Right lobe of liver (tissue), 6 donors: ENCODE measurements around the gene ILF2. TPM values are rescaled to one million over a fixed set of nuclear protein-coding genes. Genes with fewer than 3 reads are reported as not detected.
"Not testable (repeated sequence)": the region's sequence is repeated elsewhere in the genome, so short reads cannot be mapped to it uniquely, and the experiment has no call there.

Experiments used
- ATAC-seq, 4 donors: fragments of 200-7000 bp; cut with Tn5 transposase; one replicate each; pipeline ENCODE4 v1.9.1; 2020; ENCODE audit warnings: mild to moderate bottlenecking in 4 of 4, moderate library complexity in 4 of 4
- DNase-seq, 3 donors: peaks; one replicate each; pipeline ENCODE4 v3.0.0-alpha.2; 2020
- H3K27ac ChIP-seq, 3 donors: fragments of 200-600 bp; one replicate each; pipeline ENCODE4 v1.8.0; 2022
- H3K27me3 ChIP-seq, 2 donors: fragments of 200-600 bp; one replicate each; pipeline ENCODE4 v1.8.0; 2022
- H3K36me3 ChIP-seq, 4 donors: fragments of 200-600 bp; sonication (generic) in 1 of 4; one replicate each; pipeline versions ENCODE4 v1.5.1 to v1.8.0; 2017 to 2022; ENCODE audit warnings: control low read depth in 1 of 4
- H3K4me1 ChIP-seq, 4 donors: fragments of 200-600 bp; sonication (generic) in 1 of 4; one replicate each; pipeline versions ENCODE4 v1.5.1 to v1.8.0; 2017 to 2022; ENCODE audit warnings: control low read depth in 1 of 4
- H3K4me3 ChIP-seq, 3 donors: fragments of 200-600 bp; one replicate each; pipeline ENCODE4 v1.8.0; 2022
- H3K9me3 ChIP-seq, 4 donors: fragments of 200-600 bp; sonication (generic) in 1 of 4; one replicate each; pipeline versions ENCODE4 v1.5.1 to v1.8.0; 2017 to 2022; ENCODE audit warnings: control low read depth in 1 of 4
- POLR2A ChIP-seq: fragments of 450-650 bp; IDR thresholded peaks from one replicate; pipeline ENCODE4 v1.6.1; 2017; ENCODE audit warnings: antibody characterized with exemption, mild to moderate bottlenecking
- WGBS: methylation state at CpG from one replicate; pipeline ENCODE4 v1.1.6; 2018; ENCODE audit warnings: low coverage, low lambda C conversion rate; ENCODE audit not compliant: insufficient coverage; ENCODE audit errors: missing lambda C conversion rate; 5-methylcytosine and 5-hydroxymethylcytosine counted together
- intact Hi-C, 2 donors: fragments of 100-400 bp; cut with DNase I; formaldehyde crosslinking; loops; one replicate each; pipeline versions ENCODE4 v1.11.2 to v1.14.1; 2022
- long read RNA-seq: library from polyadenylated mRNA; unstranded; transcript quantifications from one replicate; pipeline ENCODE4 v2.0.0, GENCODE V29; 2019
- total RNA-seq, 6 experiments: library from RNA; depleted of rRNA in 2 of 6; stranded (reverse); fragments of >200 nt in 2 of 6; fragmentation: NEBNext Ultra II Directional in 3 of 6; extraction: Animal tissue kit (Norgen Biotek cat#: 25700) in 3 of 6; gene quantifications; one replicate each; pipeline versions ENCODE4 v1.1.0 to v1.2.4, GENCODE V29; 2016 to 2023
- TF ChIP-seq, protein P1 (sequence below), 4 donors: fragments of 200-600 bp in 3 of 4; fragments of 450-650 bp in 1 of 4; IDR thresholded peaks; one replicate each; pipeline versions ENCODE4 v1.5.1 to v1.8.0; 2016 to 2022; ENCODE audit warnings: antibody characterized with exemption in 4 of 4, mild to moderate bottlenecking in 2 of 4
- donor health status: DM: no; HTN: yes; CAD: no.
- donor health status: DM: no; HTN: no; CAD: no.
- donor health status: DM: no; HTN: no; CAD: no.
- donor health status: DM: no; HTN: yes; CAD: no.
- donor health status: DM: no; HTN: yes; CAD: no.

The ILF2 gene
- total RNA-seq: 10 to 100 TPM; 30.2 to 55.9 (median 38.7) TPM
- long read RNA-seq, transcript ILF2-201 (14 exons, 1,659 nt): major isoform, 12 of 14 reads
- long read RNA-seq, partial matches to known transcripts: 2 of 14 reads
- long read RNA-seq, other reads (novel, unspliced or antisense): 0 of 14 reads

- peak; percentile 89 to 96 (median 95) for ATAC-seq
- intact Hi-C loops: loop anchor here (10.0 kb wide), 2 partner anchors 104 to 314 kb away; partner anchors contain the start of genes RAB13 (in 1 of the 2) and SLC27A3 (in 1 of the 2)
- peaks cover 0 to 21% (median 6%) of the 10 kb centered on the region in 4 donors for H3K4me1 ChIP-seq
Measured at GRCh38 chr1:153670859-153671627, at the start of gene ILF2. ILF2 (minus strand) TSS chr1:153670993; CDS start chr1:153670922, 71 bp downstream.

GRCh38 chr1:153717330-153717729, 46.5 kb upstream of the ILF2 start:
- no peaks in the 10 kb centered on the region for H3K4me1 ChIP-seq
- no peaks in the 10 kb centered on the region for H3K36me3 ChIP-seq
- H3K4me3 ChIP-seq: no peak overlapping the region
- H3K27me3 ChIP-seq: no peaks in the 10 kb centered on the region
- H3K27ac ChIP-seq: no peak overlapping the region
- TF ChIP-seq POLR2A: no peak
- TF ChIP-seq, protein P1, sequence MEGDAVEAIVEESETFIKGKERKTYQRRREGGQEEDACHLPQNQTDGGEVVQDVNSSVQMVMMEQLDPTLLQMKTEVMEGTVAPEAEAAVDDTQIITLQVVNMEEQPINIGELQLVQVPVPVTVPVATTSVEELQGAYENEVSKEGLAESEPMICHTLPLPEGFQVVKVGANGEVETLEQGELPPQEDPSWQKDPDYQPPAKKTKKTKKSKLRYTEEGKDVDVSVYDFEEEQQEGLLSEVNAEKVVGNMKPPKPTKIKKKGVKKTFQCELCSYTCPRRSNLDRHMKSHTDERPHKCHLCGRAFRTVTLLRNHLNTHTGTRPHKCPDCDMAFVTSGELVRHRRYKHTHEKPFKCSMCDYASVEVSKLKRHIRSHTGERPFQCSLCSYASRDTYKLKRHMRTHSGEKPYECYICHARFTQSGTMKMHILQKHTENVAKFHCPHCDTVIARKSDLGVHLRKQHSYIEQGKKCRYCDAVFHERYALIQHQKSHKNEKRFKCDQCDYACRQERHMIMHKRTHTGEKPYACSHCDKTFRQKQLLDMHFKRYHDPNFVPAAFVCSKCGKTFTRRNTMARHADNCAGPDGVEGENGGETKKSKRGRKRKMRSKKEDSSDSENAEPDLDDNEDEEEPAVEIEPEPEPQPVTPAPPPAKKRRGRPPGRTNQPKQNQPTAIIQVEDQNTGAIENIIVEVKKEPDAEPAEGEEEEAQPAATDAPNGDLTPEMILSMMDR (IDR thresholded peaks at IDR 0.05): no peak
- intact Hi-C loops: no loop called here
- no peak for ATAC-seq
- DNase-seq: no peak
- H3K9me3 ChIP-seq: no peaks in the 10 kb centered on the region
- 69% methylated on average over 3 of the region's 3 CpGs for WGBS

More at GRCh38 chr1:153670859-153671627, at the start of gene ILF2:
- no peaks in the 10 kb centered on the region for H3K27me3 ChIP-seq
- peak within 1 kb of the TSS; percentile 63 to 86 (median 64) for H3K4me3 ChIP-seq
- peak; percentile 95 to 97 (median 97) for DNase-seq
- under 1% methylated on average over 32 of the region's 35 CpGs for WGBS
- TF ChIP-seq, protein P1 (IDR thresholded peaks at IDR 0.05): peak in 3 of 4 donors; percentile 11 to 46 (median 43)
- TF ChIP-seq POLR2A: peak; percentile 79
- peak within 1 kb of the TSS; percentile 73 to 85 (median 79) for H3K27ac ChIP-seq
- no peaks in the 10 kb centered on the region for H3K9me3 ChIP-seq
- H3K36me3 ChIP-seq: peaks cover 4 to 28% (median 14%) of the 10 kb centered on the region in 4 donors

- H3K9me3 ChIP-seq, H3K36me3 ChIP-seq, DNase-seq, H3K4me1 ChIP-seq, intact Hi-C loops, H3K27me3 ChIP-seq, ATAC-seq, H3K4me3 ChIP-seq, H3K27ac ChIP-seq: not testable (repeated sequence)
- WGBS: 56% methylated on average over 4 of the region's 5 CpGs
Measured at GRCh38 chr1:153716211-153716610, 45.4 kb upstream of the ILF2 start.

DNA sequence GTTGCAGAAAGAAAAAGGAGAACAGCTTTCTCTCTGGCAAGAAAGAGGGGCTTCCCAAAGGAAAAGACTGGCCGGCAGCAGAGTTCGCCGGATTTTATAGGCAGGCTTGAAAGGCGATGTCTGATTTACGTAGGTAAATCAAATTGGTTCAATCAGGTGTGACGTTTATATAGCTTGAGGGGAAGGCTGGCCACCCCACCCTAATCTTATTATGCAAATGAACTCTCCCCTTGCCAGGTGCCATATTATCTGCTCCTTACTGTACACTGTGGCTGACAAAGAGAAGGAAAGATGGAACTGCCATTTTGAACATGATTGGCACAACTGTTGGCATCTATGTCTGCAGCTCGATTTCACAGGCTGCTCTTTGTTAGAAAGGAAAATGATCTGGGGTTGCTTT, 40.2 kb upstream of the ILF2 start:
- Histone ChIP-seq H3K27ac (no peak overlapping the region), H3K27me3 (no peaks in the 10 kb centered on the region), H3K4me3 (no peak overlapping the region), H3K4me1 (no peaks in the 10 kb centered on the region), H3K9me3 (no peaks in the 10 kb centered on the region), H3K36me3 (no peaks in the 10 kb centered on the region)
- 68% methylated on average over 7 of the region's 7 CpGs for WGBS
- TF ChIP-seq, protein P1 (IDR thresholded peaks at IDR 0.05): no peak
- TF ChIP-seq POLR2A: no peak
- ATAC-seq (no peak), DNase-seq (peak in 1 of 3 donors; percentile 2)
- intact Hi-C loops: no loop called here

GRCh38 chr1:153705484-153705883, 34.7 kb upstream of the ILF2 start:
- DNase-seq (no peak), ATAC-seq (no peak)
- Histone ChIP-seq H3K36me3 (no peaks in the 10 kb centered on the region), H3K4me3 (no peak overlapping the region), H3K4me1 (no peaks in the 10 kb centered on the region), H3K27ac (no peak overlapping the region), H3K27me3 (no peaks in the 10 kb centered on the region), H3K9me3 (no peaks in the 10 kb centered on the region)
- WGBS: 88% methylated on average over 8 of the region's 9 CpGs
- intact Hi-C loops: no loop called here
- TF ChIP-seq, protein P1 (IDR thresholded peaks at IDR 0.05): no peak
- TF ChIP-seq POLR2A: no peak
